ENCODE results near the gene TMEM255B.

GRCh38 chr13:113791226-113791625 is 32.2 kb downstream of the TMEM255B start:
- TF ChIP-seq CTCF (conservative IDR thresholded peaks at IDR 0.05) (no peak), ZFX (IDR thresholded peaks at IDR 0.05) (no peak)
